GM12873 (cell line): ENCODE measurements around the gene C1orf226.

Source experiments
- CTCF ChIP-seq: IDR thresholded peaks from 2 replicates; pipeline ENCODE4 v1.5.1; 2012; ENCODE audit warnings: low read depth, mild to moderate bottlenecking, moderate library complexity, low read length, control low read depth; ENCODE audit not compliant: insufficient read depth; ENCODE audit errors: missing control alignments

Gene C1orf226

GRCh38 chr1:162416909-162417308, 35.4 kb downstream of the C1orf226 start:
- TF ChIP-seq CTCF, result no peak

- no peak for TF ChIP-seq CTCF
Measured at GRCh38 chr1:162417650-162418049, 36.1 kb downstream of the C1orf226 start.

GRCh38 chr1:162420120-162420519, 38.6 kb downstream of the C1orf226 start:
- no peak for TF ChIP-seq CTCF

GRCh38 chr1:162421258-162422164, 40.0 kb downstream of the C1orf226 start:
- no peak for TF ChIP-seq CTCF

- no peak for TF ChIP-seq CTCF
Measured at GRCh38 chr1:162422662-162423375, 41.3 kb downstream of the C1orf226 start.

GRCh38 chr1:162430583-162430982, 49.1 kb downstream of the C1orf226 start:
- no peak for TF ChIP-seq CTCF
